IMR-90 (cell line): ENCODE measurements around the gene FUT4.

Experiments
- CHD1 ChIP-seq: IDR thresholded peaks from 2 replicates; pipeline ENCODE4 v1.6.1; 2012; ENCODE audit warnings: low read depth, low read length, improper control_type of control experiment
- FOS ChIP-seq: fragments of 150-350 bp; IDR thresholded peaks from 2 replicates; pipeline ENCODE4 v1.6.1; 2016; ENCODE audit warnings: low read depth, low read length
- MXI1 ChIP-seq: IDR thresholded peaks from 2 replicates; pipeline ENCODE4 v1.6.1; 2012; ENCODE audit warnings: low read depth, mild to moderate bottlenecking, low read length, moderate library complexity, borderline replicate concordance
- NFE2L2 ChIP-seq: fragments of 150-350 bp; IDR thresholded peaks from 2 replicates; pipeline ENCODE4 v1.6.1; 2016; ENCODE audit warnings: low read depth, mild to moderate bottlenecking, low read length
- POLR2A ChIP-seq: IDR thresholded peaks from 2 replicates; pipeline ENCODE4 v1.6.1; 2012; ENCODE audit warnings: mild to moderate bottlenecking, low read depth, low read length
- TF ChIP-seq, protein P1 (sequence below): conservative IDR thresholded peaks from 2 replicates; pipeline ENCODE4 v1.5.1; 2012; ENCODE audit warnings: mild to moderate bottlenecking, low read depth, low read length, improper control_type of control experiment

DNA sequence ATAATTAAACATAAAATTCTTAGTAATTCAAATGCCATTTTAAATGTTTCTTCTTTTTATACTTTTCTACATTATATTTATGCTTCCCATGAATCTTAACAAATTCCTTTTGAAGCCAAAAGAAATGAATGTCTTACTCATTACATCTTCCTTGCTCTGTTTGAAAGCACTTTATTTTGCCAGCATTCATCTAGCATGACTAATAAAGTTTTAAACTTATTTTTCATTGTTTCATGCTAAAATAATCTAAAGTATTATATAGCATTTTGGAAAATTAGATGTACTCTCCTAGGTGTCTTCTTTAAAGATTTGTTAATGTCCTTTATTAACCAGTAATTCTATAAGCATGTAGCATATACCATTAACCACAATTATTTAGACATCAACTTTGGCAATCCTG, 13.7 kb downstream of the FUT4 start:
- TF ChIP-seq FOS (no peak), POLR2A (no peak), CHD1 (no peak), NFE2L2 (no peak), MXI1 (no peak)
- TF ChIP-seq, protein P1, sequence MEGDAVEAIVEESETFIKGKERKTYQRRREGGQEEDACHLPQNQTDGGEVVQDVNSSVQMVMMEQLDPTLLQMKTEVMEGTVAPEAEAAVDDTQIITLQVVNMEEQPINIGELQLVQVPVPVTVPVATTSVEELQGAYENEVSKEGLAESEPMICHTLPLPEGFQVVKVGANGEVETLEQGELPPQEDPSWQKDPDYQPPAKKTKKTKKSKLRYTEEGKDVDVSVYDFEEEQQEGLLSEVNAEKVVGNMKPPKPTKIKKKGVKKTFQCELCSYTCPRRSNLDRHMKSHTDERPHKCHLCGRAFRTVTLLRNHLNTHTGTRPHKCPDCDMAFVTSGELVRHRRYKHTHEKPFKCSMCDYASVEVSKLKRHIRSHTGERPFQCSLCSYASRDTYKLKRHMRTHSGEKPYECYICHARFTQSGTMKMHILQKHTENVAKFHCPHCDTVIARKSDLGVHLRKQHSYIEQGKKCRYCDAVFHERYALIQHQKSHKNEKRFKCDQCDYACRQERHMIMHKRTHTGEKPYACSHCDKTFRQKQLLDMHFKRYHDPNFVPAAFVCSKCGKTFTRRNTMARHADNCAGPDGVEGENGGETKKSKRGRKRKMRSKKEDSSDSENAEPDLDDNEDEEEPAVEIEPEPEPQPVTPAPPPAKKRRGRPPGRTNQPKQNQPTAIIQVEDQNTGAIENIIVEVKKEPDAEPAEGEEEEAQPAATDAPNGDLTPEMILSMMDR = no peak
